ENCODE data around the gene DENND1A. TPM values are rescaled to one million over a fixed set of nuclear protein-coding genes. Genes with fewer than 3 reads are reported as not detected.

DENND1A gene
- total RNA-seq, 2 donors from 2014 or later, result 19.3 to 22.8 TPM

DNA sequence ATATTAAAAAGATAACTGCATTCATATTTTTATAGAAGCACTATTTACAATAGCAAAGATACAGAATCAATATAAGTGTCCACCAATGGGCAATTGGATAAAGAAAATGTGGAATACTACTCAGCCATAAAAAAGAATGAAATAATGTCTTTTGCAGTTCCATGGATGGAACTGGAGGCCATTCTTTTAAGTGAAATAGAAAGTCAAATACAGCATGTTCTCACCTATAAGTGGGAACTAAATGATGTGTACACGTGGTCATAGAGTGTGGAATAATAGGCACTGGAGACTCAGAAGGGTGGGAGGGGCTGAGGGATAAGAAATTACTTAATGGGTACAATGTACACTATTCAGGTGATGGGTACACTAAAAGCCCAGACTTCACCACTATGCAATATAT is 53.2 kb downstream of the DENND1A start:
- no peak for ATAC-seq (replicated peaks)
- Mint-ChIP-seq H3K9me3 (no peaks in the 10 kb centered on the region), H3K27ac (no peak overlapping the region), H3K36me3 (ENCODE audit: low read depth) (peaks cover 47% of the 10 kb centered on the region), H3K4me1 (peaks cover 7% of the 10 kb centered on the region), H3K4me3 (no peak overlapping the region), H3K27me3 (no peaks in the 10 kb centered on the region)

DNA sequence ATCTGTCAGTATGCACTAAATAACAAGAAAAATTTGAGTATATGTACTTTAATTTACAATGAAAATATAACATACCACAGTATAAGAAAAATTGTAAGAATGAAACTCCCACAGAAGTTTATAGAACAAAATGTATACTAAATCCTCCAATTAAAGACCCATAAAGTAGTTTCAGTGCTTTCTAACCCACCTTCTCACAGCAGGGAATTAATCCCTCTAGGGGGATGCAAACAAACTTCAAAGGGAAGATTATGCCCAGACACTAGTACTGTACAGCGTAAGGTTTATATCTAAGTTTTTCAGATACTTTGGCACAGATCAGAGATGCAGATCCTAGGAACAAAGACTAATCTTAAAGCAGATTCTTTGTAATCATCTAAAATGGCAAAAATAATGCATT is 57.2 kb downstream of the DENND1A start:
- Mint-ChIP-seq H3K36me3 (ENCODE audit: low read depth) (peaks cover 34% of the 10 kb centered on the region), H3K4me1 (peaks cover 5% of the 10 kb centered on the region), H3K9me3 (no peaks in the 10 kb centered on the region), H3K27ac (no peak overlapping the region), H3K4me3 (no peak overlapping the region), H3K27me3 (no peaks in the 10 kb centered on the region)
- no peak for ATAC-seq (replicated peaks)

DNA sequence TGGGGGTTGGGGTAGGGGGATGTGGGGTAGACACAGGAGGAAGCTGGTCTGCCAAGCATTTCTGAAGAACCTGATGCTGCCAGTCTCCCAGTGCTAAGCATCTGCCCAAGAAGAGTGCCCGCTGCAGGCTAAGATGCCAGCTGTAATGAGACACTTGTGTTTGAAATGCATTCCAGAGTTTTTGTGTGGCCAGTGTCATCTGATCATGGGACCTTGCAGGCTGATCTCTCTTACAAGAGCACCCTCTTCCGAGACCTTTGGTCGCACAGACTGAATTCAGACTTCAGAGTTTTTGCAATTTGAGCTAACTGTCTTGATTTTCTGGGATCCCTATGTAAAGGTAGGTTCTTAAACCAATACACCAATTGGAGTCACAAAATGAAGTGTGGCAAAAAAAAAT is 58.1 kb downstream of the DENND1A start:
- H3K27me3 Mint-ChIP-seq, result no peaks in the 10 kb centered on the region
- H3K27ac Mint-ChIP-seq, result no peak overlapping the region
- H3K9me3 Mint-ChIP-seq, result no peaks in the 10 kb centered on the region
- peaks cover 26% of the 10 kb centered on the region for H3K36me3 Mint-ChIP-seq (ENCODE audit: low read depth)
- ATAC-seq (replicated peaks), result no peak
- H3K4me1 Mint-ChIP-seq, result peaks cover 13% of the 10 kb centered on the region
- H3K4me3 Mint-ChIP-seq, result no peak overlapping the region

DNA sequence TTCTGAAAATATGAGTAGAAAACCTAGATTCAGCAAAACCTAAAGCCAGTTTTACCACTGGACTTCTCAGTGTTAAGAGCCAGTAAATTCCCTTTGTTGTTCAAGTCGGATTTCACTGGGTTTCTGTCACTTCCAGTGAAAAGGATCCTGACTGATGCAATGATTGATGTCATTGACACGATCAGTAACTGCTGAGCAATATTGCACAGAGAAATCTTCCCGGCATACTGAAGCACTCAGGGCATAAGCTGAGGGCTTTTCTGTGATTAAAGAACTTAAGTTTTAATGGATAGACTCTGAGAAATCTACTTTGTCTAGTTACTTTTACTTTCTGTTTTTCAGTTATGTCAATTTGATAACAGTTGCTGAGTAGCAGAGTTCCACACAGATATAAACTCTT is 61.9 kb downstream of the DENND1A start:
- no peak for ATAC-seq (replicated peaks)
- Mint-ChIP-seq H3K9me3 (no peaks in the 10 kb centered on the region), H3K27me3 (no peaks in the 10 kb centered on the region), H3K27ac (no peak overlapping the region), H3K36me3 (ENCODE audit: low read depth) (no peaks in the 10 kb centered on the region), H3K4me3 (no peak overlapping the region), H3K4me1 (peaks cover 9% of the 10 kb centered on the region)

DNA sequence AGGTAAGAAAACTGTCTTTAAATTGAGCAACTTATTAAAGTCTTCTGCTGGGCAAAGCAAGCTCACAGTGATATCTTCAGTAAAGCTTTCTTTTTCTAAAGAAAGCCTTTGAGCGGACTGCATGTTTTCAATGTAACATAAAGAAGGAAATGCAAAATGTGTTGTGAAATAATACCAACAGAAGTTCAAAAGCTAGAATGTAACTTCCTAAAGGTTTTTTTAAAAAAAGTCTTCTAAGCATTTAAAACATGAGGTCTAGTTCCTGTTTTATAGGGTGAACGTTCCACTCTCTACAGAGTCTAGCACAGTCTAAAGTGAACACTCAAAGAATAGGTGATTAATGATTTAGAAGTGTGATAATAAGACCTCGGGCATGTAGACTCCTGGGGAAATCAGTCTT is 62.9 kb downstream of the DENND1A start:
- Mint-ChIP-seq H3K36me3 (ENCODE audit: low read depth) (no peaks in the 10 kb centered on the region), H3K4me3 (no peak overlapping the region), H3K9me3 (no peaks in the 10 kb centered on the region), H3K27me3 (no peaks in the 10 kb centered on the region), H3K27ac (no peak overlapping the region), H3K4me1 (peaks cover 9% of the 10 kb centered on the region)
- ATAC-seq (replicated peaks), result no peak

DNA sequence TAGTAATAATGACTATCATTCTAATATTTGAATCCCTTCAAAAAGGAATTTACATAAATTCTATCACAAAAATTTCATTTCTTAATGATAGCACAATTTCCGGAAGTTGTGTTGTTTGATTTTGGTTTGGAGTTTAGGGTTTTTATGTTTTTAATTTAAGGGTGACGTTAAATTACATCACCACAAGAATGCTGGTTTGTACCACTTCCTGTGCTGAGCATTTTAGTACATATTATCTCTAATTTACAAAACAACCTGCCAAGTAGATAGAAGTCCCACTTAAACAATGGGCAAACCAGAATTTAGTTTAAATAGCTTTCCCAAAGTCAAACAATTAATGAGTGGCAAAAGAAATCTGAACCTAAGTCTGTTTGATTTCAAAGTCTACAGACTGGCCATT is 63.4 kb downstream of the DENND1A start:
- Mint-ChIP-seq H3K9me3 (no peaks in the 10 kb centered on the region), H3K36me3 (ENCODE audit: low read depth) (no peaks in the 10 kb centered on the region), H3K27ac (no peak overlapping the region), H3K4me1 (peaks cover 9% of the 10 kb centered on the region), H3K27me3 (no peaks in the 10 kb centered on the region), H3K4me3 (no peak overlapping the region)
- no peak for ATAC-seq (replicated peaks)

DNA sequence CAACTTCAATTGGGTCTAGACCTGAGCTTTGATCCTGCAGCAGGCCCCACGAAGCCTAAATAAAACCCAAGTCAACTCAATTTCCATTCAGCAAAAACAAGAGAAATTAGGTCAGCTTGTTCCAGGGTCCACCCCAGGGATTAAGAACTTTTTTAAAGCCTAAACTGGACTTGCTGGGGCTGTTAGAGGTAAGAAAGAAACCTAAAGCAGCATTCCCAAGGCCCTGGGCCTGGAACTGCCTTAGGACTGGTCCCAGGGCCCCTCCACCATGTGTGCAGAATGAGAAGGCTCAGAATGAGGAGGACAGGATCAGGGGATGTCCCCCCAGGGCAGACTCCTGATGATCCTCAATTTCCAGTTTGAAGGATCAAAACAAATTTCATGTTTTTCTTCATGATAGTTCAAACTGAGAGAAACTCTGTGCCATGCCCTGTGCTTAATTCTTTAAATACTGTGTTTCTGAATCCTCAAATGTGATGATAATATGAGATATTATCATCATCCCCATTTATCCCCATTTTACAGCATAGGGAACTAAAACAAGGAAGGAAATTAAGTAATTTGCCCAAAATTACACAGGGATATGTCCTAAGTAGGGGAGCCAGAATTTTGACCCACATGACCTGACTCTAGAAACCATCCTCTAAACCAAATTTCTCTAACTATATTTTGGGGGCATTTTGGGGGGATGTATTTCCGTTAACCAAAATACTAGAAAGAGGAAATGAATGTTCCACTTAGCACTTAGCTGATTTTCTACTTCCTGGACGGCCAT is 64.5 kb downstream of the DENND1A start:
- Mint-ChIP-seq H3K36me3 (ENCODE audit: low read depth) (no peaks in the 10 kb centered on the region), H3K27me3 (no peaks in the 10 kb centered on the region), H3K4me1 (peaks cover 9% of the 10 kb centered on the region), H3K4me3 (no peak overlapping the region), H3K9me3 (no peaks in the 10 kb centered on the region), H3K27ac (no peak overlapping the region)
- no peak for ATAC-seq (replicated peaks)

DNA sequence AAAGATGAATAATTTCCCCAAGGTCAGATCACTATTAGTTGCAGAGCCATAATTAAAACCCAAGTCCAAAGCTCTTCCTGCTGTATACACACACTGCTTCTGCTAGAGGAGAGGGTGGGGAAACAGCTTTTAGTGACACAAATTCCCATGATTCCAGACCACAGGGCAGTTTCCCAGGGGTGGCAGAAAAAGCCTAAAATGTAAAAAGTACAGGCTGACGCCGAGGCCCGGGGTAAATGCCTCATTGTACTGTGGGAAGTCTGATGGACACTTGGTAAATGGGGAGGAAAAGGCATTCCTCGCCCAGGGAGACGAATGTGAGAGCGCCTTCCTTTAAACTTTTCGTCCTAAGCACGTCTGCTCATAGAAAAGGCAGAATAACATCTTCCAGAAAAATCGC is 65.7 kb downstream of the DENND1A start:
- H3K4me3 Mint-ChIP-seq, result no peak overlapping the region
- peaks cover 9% of the 10 kb centered on the region for H3K4me1 Mint-ChIP-seq
- ATAC-seq (replicated peaks), result no peak
- no peaks in the 10 kb centered on the region for H3K36me3 Mint-ChIP-seq (ENCODE audit: low read depth)
- no peaks in the 10 kb centered on the region for H3K9me3 Mint-ChIP-seq
- no peaks in the 10 kb centered on the region for H3K27me3 Mint-ChIP-seq
- H3K27ac Mint-ChIP-seq, result no peak overlapping the region

DNA sequence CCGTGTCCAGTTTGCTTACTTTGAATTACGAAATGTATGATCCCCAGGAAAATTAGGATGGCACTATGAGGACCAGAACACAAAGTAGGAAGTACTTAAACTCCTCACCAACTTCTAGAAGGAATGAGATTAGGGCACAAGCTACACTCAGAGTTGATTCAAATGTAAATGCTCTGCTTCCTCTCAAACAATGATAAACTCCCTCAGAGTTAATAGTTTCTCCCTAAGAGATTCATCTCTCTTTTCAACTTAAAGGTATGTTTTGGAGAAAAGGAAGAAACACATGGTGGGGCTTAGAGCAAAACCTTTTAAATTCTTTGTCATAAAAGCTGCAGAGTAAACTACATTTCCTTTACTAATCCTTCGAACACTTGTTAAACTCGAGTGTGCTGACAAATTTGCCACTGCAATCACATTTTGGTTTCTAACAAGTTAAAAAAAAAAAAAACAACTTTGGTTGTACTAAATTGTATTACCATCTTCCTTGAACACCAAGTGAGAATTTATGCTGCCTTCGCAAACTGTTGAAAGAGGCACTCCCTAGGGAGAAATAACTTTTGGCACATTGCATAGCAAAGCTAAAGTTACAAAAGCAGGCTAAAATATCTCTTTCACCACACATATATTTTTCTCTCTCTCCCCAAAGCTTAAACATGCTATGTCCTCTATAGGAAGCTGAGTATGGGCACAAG is 66.6 kb downstream of the DENND1A start:
- no peak overlapping the region for H3K27ac Mint-ChIP-seq
- peaks cover 9% of the 10 kb centered on the region for H3K4me1 Mint-ChIP-seq

DNA sequence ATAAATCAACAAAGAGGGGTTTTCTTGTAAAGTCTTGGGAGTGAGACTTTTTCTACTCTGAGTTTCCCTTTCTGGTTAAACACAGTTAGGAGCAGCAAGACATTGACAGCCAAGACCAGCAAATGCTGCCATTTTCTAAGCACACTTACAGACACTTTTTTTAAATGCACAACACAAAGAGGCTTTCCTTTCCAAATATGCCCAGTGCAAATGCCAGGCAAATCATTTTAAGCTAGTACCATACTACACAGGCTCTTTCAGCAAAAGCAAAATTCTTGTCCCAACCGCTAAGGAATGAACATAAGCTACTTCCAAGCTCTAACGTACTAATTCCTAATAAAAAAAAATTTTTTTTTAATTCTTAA is 68.2 kb downstream of the DENND1A start:
- Mint-ChIP-seq H3K4me1 (no peaks in the 10 kb centered on the region), H3K4me3 (no peak overlapping the region), H3K9me3 (no peaks in the 10 kb centered on the region), H3K27me3 (no peaks in the 10 kb centered on the region), H3K36me3 (ENCODE audit: low read depth) (peaks cover 6% of the 10 kb centered on the region), H3K27ac (no peak overlapping the region)
- no peak for ATAC-seq (replicated peaks)

More for the DNA sequence above, 66.6 kb downstream of the DENND1A start:
- ATAC-seq (replicated peaks), result no peak
- H3K27me3 Mint-ChIP-seq, result no peaks in the 10 kb centered on the region
- H3K4me3 Mint-ChIP-seq, result no peak overlapping the region
- no peaks in the 10 kb centered on the region for H3K9me3 Mint-ChIP-seq
- peaks cover 4% of the 10 kb centered on the region for H3K36me3 Mint-ChIP-seq (ENCODE audit: low read depth)

DNA sequence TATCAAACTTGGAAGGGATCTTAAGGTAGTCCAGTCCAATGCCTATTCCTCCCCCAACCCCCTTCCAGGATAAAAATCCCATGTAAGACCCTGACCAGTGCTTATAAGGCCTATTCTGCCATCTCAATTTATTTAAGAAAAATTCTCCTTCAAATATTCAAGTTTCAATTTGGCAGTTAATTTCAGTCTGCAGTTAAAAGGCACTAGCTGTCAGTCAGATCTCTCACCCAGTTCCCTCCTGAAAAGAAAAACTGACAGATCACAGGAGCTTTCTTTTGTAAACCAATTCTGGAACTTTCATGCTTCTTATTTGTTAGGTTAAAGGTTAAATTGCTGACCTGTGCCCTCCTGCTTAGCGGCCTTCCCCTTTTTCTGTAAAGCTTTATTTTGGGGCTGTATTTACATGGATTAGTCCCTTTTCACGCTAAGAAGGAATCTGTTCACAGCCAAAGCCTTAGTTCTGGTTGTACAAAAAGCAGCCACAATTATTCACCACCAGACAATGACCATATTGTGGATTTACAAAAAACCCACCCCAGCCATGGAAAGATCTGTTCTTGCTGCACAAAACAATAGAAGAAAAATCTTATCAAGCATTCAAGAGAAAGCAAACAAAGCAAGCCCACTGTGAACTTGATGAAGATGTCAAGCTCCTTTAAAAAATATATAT is 68.7 kb downstream of the DENND1A start:
- Mint-ChIP-seq H3K4me3 (no peak overlapping the region), H3K27me3 (no peaks in the 10 kb centered on the region), H3K9me3 (peaks cover 4% of the 10 kb centered on the region), H3K27ac (no peak overlapping the region), H3K36me3 (ENCODE audit: low read depth) (peaks cover 6% of the 10 kb centered on the region), H3K4me1 (no peaks in the 10 kb centered on the region)
- no peak for ATAC-seq (replicated peaks)

DNA sequence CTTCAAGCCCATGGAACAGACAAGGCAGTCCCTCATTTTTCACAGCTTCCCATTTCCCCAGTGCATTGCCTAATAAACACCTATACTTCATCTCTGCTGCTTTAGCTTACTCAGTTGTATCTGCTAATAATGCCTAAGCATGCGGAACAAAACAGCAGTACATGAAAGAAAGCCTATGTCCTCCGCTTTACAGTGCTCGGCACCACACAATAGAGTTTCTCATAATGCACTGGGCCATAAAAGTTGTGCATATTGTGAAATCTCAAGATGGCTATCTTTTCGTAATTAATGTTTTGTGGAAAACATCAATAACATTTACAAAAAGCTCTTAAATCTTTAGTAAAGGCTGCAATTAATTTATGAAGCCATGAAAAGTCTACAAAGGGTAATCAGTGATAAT is 69.3 kb downstream of the DENND1A start:
- Mint-ChIP-seq H3K4me1 (no peaks in the 10 kb centered on the region), H3K27ac (no peak overlapping the region), H3K27me3 (no peaks in the 10 kb centered on the region), H3K4me3 (no peak overlapping the region), H3K36me3 (ENCODE audit: low read depth) (peaks cover 6% of the 10 kb centered on the region), H3K9me3 (peaks cover 5% of the 10 kb centered on the region)
- ATAC-seq (replicated peaks), result no peak

DNA sequence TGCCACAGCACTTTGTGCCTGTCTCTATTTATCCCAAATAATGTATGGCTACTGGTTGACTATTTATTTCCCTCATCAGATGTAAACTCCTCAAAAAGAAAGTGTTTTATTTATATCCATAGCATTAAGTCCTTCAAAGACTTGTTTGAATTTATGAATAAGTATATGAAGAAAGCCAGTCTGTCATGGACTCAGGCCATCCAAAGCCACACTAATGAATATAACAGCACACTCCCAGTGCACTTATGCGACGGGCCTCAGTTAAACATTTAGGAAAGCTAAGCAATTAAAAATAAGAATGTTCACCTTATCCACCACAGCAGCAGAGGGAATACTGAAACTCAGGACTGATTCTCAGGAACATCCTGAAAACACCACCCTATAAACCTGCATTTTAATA is 77.5 kb downstream of the DENND1A start:
- ATAC-seq (replicated peaks), result no peak
- Mint-ChIP-seq H3K27ac (no peak overlapping the region), H3K36me3 (ENCODE audit: low read depth) (peaks cover 10% of the 10 kb centered on the region), H3K4me3 (no peak overlapping the region), H3K9me3 (peaks cover 11% of the 10 kb centered on the region), H3K4me1 (no peaks in the 10 kb centered on the region), H3K27me3 (no peaks in the 10 kb centered on the region)

DNA sequence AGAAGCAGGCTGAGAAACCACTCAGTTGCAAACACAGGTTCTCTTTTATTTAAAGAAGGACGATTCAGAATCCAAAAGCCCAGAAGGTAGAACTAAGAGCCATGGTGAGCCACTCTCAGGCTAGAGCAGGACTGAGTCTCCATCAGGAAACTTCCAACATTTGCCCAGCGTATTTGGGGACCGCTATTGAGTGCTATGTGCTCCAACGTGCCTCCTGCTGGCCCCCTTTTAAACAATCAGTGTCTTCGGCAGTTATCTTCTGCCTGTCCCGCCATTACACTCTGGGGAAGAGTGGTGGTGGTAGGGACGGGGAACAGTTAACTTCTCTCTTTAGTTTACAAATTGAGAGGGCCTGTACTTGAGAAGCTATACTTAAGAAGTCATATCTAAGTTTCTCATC is 78.1 kb downstream of the DENND1A start:
- H3K27ac Mint-ChIP-seq, result no peak overlapping the region

More for the DNA sequence above, 78.1 kb downstream of the DENND1A start:
- Mint-ChIP-seq H3K27me3 (no peaks in the 10 kb centered on the region), H3K4me3 (no peak overlapping the region), H3K9me3 (peaks cover 15% of the 10 kb centered on the region), H3K4me1 (no peaks in the 10 kb centered on the region), H3K36me3 (ENCODE audit: low read depth) (peaks cover 15% of the 10 kb centered on the region)
- no peak for ATAC-seq (replicated peaks)

Measured in activated T-helper 17 cell treated with anti-CD3 and anti-CD28 coated beads, Interleukin-2, amount 50 U/mL, for 72 hours (primary cell).